Measurements from ENCODE around the gene C10orf90.

Gene C10orf90

GRCh38 chr10:126478546-126478945 is 191.9 kb downstream of the C10orf90 start:
- TF ChIP-seq MAX (IDR thresholded peaks at IDR 0.05) (no peak), CREB1 (IDR thresholded peaks at IDR 0.05; ENCODE audit: low read depth) (no peak), CEBPB (IDR thresholded peaks at IDR 0.05) (no peak), REST (IDR thresholded peaks at IDR 0.05; ENCODE audit: low read depth) (no peak), USF1 (IDR thresholded peaks at IDR 0.05) (no peak), ZBTB7A (IDR thresholded peaks at IDR 0.05; ENCODE audit: low read depth) (no peak), TEAD4 (IDR thresholded peaks at IDR 0.05) (no peak), NFIC (IDR thresholded peaks at IDR 0.05) (no peak), YY1 (IDR thresholded peaks at IDR 0.05; ENCODE audit: low read depth) (no peak), EGR1 (IDR thresholded peaks at IDR 0.05) (no peak), TCF12 (IDR thresholded peaks at IDR 0.05; ENCODE audit: low read depth) (no peak), EP300 (IDR thresholded peaks at IDR 0.05; ENCODE audit: borderline replicate concordance) (no peak), RAD21 (IDR thresholded peaks at IDR 0.05; ENCODE audit: low read depth) (no peak)

- TF ChIP-seq TAF1 (IDR thresholded peaks at IDR 0.05; ENCODE audit: low read depth) = no peak
- no peak for TF ChIP-seq REST (IDR thresholded peaks at IDR 0.05; ENCODE audit: low read depth)
- TF ChIP-seq MAX (IDR thresholded peaks at IDR 0.05) = no peak
- no peak for TF ChIP-seq EGR1 (IDR thresholded peaks at IDR 0.05)
These were observed 194.2 kb downstream of the C10orf90 start for GRCh38 chr10:126476246-126476645.

GRCh38 chr10:126475074-126475691 is 195.3 kb downstream of the C10orf90 start:
- no peak for TF ChIP-seq CEBPB (IDR thresholded peaks at IDR 0.05)
- TF ChIP-seq NFIC (IDR thresholded peaks at IDR 0.05) = no peak
- no peak for TF ChIP-seq EGR1 (IDR thresholded peaks at IDR 0.05)
- no peak for TF ChIP-seq REST (IDR thresholded peaks at IDR 0.05; ENCODE audit: low read depth)
- no peak for TF ChIP-seq FOXM1 (IDR thresholded peaks at IDR 0.05; ENCODE audit: borderline replicate concordance, low read depth)
- TF ChIP-seq ZBTB7A (IDR thresholded peaks at IDR 0.05; ENCODE audit: low read depth) = no peak
- TF ChIP-seq TEAD4 (IDR thresholded peaks at IDR 0.05) = no peak
- no peak for TF ChIP-seq CREB1 (IDR thresholded peaks at IDR 0.05; ENCODE audit: low read depth)
- no peak for TF ChIP-seq USF1 (IDR thresholded peaks at IDR 0.05)
- no peak for TF ChIP-seq MAX (IDR thresholded peaks at IDR 0.05)
- TF ChIP-seq TAF1 (IDR thresholded peaks at IDR 0.05; ENCODE audit: low read depth) = no peak
- TF ChIP-seq YY1 (IDR thresholded peaks at IDR 0.05; ENCODE audit: low read depth) = no peak
- TF ChIP-seq TCF12 (IDR thresholded peaks at IDR 0.05; ENCODE audit: low read depth) = no peak
- TF ChIP-seq RAD21 (IDR thresholded peaks at IDR 0.05; ENCODE audit: low read depth) = no peak
- no peak for TF ChIP-seq EP300 (IDR thresholded peaks at IDR 0.05; ENCODE audit: borderline replicate concordance)

- TF ChIP-seq EGR1 (IDR thresholded peaks at IDR 0.05) = no peak
- no peak for TF ChIP-seq REST (IDR thresholded peaks at IDR 0.05; ENCODE audit: low read depth)
- no peak for TF ChIP-seq MAX (IDR thresholded peaks at IDR 0.05)
- TF ChIP-seq YY1 (IDR thresholded peaks at IDR 0.05; ENCODE audit: low read depth) = no peak
- TF ChIP-seq RAD21 (IDR thresholded peaks at IDR 0.05; ENCODE audit: low read depth) = no peak
These were observed 196.5 kb downstream of the C10orf90 start for GRCh38 chr10:126474031-126474430.

Measured in Ishikawa (cell line).